GM19463 (cell line): Measurements from ENCODE around the gene STOX2.
"Not testable (repeated sequence)": the region's sequence is repeated elsewhere in the genome, so short reads cannot be mapped to it uniquely, and the experiment has no call there.

Source experiments
- ATAC-seq: cut with Tn5 transposase; IDR thresholded peaks from one replicate; pipeline ENCODE4 v1.9.1; 2021; ENCODE audit warnings: mild to moderate bottlenecking, moderate library complexity; ENCODE audit not compliant: unreplicated experiment

STOX2 gene

DNA sequence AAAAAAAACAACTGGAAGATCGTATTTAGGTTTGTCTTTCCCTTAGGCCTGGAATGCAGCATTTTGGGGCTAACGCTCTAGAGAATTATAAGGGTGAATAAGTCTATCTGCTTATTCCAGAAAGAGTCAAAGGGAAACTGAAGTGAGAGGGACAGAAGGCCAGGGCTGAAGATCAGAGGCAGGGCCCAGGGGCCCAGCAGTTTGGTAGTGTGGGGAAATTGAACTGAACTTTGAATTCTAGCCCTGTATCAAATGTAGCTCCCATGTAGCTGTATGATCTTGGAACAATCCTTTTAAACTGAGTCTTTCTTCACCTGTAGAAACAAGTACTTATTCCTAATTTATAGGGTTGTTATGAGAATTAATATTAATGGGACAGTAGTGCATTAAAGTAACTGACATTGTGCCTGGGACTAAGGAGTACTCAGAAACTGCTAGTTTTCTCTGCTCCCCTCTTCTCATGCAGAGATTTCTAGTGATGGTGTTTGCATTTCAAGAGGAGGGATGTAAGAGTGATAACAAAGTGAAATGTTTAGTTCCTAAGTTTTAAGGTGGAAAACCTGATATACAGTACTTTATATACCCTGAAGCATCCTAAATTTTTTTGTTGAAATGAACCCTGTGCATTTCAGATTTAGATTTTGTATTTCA lies 30.4 kb downstream of the STOX2 start:
- ATAC-seq: no peak

DNA sequence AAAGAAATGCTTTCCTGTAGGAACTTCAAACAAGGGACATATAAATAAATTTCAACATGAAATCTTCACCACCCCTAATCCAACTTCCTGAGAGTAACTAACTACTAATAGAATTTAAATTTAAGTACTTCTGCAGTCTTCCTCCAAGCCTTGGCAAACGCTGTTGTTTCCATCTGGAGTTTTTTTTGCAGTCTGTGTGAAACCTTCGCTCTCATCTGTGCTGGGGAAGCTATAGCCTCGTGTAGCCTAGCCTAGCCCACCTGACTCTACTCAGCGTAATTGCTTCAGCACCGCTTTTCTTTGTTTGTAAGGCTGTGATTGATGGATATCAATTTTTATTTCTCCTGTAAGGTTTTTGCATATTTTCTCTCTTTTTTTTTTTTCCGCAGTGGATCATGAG lies 30.9 kb downstream of the STOX2 start:
- no peak for ATAC-seq

DNA sequence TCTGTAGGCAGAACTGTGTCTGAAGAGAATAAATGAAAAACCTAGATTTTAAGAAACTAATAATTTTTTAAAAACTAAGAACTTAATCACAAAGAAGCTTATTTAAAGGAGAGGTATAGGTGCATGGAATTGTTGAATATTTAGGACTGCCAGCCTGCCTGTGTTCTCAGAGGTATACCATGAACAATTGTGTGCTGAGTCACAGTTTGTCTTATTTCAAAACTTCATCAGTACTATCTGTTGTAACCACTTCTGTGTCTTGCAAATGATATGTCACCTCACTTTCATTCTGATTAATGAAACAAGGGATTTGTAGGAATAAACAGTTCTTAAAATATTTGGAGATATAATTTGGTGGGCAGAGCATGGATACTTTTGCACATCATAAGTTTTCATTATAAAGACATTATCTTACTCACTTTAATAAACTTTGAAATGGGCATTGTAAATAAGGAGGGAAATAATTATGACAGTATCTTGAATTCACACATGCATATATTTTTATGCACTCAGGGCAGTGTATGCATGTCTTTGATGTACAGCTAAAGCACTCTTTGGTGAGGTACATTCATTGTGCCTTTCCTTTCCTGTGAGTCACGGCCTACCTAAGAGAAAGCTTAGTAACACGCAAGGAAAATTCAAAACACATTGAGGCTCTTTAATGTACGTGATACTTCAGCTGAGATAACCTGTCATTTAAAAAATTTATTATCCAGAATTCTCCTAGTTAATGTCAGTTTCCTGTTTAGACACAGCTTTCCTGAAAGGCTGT lies 31.7 kb downstream of the STOX2 start:
- ATAC-seq: no peak

DNA sequence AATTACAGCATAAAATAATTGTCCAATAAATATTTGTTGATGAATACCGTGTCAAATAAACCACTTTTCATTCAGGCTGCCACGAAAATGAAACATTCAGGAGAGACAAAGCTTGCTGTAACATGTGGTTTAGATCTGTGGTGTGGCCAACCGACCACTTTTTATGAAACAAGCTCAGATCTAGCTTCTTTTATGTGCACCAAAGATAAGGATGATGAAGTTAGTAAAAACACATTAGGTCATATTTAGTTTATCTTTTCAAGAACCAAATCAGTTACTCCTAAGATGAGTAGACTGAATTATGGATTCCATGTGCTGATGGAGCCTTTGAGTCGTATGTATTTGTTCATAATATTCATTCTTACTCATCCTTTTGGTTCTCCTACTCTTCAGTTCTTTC lies 35.8 kb downstream of the STOX2 start:
- ATAC-seq: no peak

DNA sequence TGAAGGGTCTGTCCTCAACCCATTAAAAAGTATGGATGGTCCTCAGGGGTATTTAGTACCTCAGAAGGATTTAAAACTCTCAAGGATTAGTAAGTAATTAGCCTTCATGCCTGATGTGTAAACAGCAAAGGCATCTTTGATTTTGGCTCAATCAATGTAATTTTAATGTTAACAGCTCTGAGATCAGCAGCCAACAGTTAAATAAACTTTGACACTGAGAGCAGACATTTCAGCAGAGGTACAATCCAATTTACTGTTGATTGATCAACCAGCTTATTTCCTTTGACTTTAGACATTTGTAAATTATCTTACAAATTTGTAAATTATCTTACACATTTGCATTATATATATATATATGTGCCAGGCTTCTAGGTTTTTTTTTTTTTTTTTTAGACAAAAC lies 36.9 kb downstream of the STOX2 start:
- no peak for ATAC-seq

DNA sequence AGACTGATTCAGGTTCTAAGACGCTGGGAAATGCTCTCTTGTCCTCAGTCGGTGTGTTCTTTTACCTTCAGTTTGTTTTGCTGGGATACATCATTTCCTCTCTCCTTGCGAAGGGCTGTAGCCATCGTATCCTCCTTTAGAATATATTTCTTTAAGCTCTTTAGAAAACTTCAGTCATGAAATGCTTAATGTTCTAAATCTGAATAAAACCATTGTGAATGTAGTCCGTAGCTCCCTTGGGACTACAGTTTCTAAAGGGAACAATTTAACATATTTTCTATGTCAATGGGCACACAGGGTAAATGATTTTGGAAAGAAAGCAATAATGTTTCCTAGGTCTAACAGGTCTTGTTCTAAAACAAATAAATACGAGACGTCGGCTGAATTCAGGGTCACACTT lies 40.6 kb downstream of the STOX2 start:
- ATAC-seq: no peak

DNA sequence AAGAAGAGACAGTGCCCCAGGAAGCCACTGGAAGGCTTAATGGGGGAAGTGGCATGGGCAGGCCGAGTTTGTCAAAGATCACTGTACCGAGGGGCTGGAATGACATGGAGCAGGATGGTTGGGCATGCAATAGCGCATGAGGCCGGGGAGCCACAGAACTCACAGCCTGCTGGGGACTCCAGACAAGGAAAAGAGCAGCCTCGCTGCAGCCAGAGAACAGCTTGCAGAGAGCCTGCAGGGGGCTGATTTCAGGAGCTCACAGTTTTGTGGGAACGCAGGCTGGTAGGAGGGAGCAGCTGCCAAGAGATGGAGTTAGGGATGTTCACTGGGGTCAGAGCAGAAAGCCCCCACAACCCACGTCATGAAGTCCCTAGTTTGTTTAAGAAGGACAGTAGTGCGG lies 45.4 kb downstream of the STOX2 start:
- ATAC-seq: no peak

DNA sequence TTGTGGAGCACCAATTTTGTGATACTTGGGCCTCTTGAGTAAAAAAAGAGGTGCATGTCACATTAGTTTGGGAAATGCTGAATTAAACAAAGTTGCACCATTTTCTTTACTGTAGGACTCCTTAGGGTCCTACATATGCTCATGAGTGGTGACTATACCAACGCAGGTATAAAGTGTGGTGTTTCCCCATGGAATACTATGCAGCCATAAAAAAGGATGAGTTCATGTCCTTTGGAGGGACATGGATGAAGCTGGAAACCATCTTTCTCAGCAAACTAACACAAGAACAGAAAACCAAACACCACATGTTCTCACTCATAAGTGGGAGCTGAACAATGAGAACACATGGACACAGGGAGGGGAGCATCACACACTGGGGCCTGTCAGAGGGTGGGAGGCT lies 47.5 kb downstream of the STOX2 start:
- ATAC-seq: not testable (repeated sequence)

DNA sequence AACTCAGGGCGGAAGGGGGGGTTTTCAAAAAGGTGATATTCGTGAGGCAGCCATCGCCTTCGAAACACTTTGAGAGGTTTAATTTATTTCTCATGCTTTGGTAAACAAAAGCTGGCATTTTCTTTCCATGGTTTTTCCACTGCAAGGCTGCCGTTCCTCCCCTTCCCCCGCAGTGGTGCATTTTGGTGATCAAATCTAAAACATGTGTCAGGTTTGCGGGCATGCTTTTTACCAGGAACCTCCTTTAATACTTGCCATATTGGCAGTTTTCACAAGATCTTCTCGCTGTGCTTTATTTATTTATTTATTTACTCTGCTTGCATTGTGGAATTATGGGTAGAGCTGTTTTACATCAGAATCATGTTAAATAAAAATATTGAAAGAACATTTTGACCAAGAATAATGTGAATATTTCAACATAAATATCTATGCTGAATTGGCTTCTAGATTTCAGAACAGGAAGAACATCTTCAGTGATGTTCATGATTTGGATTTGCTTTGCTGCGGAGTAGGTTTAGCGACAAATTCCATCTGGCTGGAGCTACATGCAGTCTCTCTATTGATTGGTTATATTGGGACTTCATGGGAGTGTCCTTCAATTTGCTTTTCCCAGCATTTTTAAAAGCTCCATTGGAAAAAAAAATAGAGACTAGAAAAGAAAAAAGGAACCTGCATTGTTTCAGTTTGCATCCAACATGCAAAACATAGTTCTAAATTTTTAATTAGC lies 54.4 kb downstream of the STOX2 start:
- no peak for ATAC-seq

DNA sequence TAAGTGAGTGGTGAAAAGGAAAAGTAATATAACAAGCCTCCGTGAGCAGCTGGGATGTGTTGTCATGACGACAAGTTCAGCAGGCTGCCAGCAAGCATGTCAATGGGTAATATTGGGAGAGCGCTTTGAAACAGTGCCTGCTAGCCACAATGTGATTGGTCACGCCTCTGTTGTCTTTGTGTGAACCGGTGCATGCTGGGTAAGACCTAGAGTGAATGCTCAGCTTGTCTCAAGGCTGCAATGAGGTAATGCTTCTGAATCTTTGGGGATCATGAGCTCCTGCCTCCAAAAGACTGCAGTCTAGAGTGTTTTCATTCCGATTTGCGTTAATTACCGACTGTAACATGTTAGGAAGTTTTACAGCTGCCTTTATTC lies 54.9 kb downstream of the STOX2 start:
- ATAC-seq: no peak

DNA sequence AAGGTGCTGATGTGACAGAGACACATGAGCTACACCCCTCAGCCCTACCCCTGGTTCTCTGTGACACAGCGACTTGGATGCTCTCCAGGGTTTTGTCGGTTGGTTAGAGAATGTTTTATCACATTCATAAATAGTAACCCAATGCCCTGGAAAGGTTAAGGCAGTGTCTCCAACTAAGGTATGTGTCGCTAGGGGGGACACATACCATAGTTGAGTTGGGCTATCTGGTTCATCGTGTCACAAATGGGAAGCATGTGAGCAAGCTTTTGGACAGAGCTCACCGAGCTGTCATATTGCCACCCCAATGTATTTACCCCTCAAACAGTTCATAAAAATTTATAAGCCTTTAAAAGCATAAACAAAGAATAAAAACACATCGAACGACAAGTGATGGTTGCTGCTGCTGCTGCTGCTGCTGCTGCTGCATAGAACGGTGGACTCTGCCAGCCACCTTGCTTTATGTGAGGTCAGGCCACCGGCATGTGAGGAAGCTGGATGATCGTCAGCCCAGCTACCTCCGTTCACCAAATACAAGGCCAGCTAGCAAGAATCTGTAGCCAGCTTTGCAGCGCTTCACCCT lies 55.9 kb downstream of the STOX2 start:
- no peak for ATAC-seq

DNA sequence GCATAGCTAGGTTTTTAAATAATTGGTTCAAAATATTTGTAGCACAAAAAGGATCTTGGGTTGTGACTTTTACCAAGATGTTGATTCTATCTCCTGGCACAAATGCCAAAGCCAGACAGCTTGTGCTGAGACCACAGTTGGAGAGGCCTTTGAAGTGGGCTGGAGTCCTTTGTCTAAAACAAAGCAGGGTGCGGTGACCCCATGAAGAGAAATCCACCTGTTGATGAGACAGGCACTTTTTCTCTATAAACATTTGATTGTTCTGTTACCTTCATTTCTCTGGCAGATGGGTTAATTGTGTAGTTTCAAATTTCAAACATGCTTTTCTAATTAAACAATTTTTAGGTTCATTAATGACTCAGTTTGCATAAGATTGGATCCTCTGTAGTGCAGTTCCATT lies 56.7 kb downstream of the STOX2 start:
- no peak for ATAC-seq

DNA sequence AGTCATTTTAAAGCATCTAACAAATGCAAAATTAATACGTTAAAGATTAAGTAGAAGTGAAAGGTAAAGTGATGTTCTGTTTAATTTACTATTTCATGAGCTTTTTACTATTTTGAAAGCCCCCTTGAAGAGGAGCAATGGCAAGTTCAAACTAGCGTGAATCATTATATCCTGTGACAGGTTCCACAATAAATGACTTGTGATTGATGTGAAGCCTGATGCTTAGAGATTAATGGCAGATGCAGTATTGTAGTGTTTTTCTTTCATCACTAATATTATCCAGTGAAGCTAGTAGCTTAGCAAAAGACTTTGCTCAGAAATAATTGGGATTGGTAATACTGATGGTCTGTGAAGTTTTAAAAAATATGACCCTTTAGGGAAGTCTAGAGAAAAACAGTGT lies 57.3 kb downstream of the STOX2 start:
- no peak for ATAC-seq

DNA sequence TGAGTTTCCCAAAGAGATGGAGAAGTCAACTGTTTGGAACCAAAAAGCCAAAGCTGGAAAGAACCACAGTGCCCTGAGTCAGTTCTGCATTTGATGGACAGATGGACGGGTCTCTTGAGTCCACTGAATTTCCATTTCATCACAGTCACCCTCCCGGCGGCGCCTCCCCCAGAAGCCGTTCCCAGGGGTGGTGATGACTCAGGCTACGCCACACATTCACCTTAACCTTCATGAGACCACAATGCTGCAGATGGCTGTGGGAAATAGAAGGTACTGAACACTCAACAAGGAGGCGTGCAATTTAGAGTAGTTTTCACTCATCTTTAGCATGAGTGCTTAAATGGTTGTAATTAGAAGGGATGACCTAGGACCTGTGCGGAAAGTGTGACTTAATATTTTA lies 61.3 kb downstream of the STOX2 start:
- no peak for ATAC-seq

DNA sequence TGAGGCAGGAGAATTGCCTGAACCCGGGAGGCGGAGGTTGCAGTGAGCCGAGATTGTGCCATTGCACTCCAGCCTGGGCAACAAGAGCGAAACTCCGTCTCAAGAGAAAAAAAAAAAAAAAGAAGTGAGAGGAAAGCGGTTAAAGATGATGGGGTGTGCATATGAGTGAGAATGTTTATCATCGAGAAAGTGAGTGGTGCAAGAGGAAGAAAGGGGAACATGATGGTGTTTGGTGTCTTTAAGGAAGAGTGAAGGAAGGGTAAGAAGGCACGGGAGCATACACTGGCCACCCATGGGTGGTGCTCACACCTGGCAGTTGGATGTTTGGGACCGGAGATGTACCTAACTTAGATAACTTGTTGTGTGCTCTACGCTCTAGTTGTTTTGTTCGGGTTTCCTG lies 62.2 kb downstream of the STOX2 start:
- no peak for ATAC-seq

DNA sequence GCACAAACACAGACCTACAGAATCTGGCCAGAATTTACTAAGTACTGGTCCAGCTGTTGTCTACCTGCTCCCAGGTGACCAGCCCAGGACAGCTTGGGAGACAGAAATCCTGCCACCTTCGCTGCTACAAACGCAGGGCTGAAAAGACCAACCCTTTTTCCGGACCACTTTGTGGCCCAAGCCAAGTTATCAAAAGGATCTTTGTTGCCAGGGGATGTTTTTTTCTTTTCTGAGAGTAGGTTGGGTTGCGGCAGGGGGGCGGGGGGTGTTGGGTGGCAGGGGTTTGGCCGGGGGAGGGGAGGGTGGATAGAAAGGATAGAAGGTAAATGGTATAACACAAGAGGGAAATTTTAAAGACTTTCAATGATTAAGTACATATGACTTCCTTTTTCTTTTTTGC lies 63.4 kb downstream of the STOX2 start:
- no peak for ATAC-seq

DNA sequence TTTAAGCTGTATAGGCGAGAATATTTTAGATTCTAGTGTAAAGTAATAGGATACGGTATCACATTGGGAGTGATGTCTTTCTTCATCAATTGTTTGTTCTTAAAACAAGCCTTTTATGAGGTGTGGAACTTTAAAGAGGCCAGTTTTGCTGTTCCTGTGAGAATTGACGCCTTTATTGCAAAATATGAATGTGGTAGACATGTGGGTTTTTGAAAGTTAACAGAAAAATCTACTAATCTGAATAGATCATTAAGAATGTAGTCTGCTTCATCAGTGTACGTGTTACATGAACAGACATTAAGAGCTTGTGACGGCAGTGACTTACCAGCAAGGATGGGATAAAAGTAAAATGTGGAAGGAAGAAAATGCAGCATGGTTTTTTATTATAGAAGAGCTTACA lies 63.8 kb downstream of the STOX2 start:
- ATAC-seq: no peak

DNA sequence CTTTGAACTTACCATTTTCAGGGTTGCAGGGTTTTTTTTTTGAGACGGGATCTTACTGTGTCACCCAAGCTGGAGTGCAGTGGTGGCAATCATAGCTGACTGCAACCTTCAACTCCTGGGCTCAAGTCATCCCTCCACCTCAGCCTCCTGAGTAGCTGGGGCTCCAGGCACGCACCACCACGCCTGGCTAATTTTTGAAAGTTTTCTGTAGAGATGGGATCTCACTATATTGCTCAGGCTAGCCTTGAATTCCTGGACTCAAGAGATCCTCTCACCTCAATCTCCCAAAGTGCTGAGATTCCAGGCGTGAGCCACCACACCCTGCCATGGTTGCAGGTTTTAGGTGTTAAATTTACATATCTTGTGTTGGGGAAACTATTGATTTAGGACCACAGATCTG lies 64.5 kb downstream of the STOX2 start:
- no peak for ATAC-seq

DNA sequence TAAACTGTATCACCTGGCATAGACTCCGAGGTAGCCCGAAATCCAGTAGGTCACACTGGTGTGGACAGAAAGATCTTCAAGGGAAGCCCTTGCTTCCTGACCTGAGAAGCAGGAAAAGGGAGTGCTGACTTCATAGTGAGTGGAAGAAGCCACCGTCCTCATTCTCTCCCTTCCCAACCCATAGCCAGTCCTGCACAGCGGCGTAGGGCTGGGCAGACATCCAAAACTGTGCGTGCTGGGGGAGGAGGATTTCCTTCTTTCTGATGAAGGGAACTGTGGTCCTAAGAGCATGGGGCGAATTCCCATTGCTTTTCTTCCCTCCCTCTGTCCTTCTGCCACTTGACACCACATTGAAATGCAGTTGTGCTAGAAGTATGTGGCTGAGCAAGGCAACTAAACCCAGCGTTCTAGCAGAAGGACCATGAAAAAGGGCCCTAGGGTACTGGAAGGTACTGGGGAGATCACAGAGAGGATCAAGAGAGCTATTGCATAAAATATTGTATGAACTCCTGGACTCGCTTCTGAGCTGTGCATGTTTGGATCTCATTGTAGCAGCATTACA lies 66.9 kb downstream of the STOX2 start:
- no peak for ATAC-seq

DNA sequence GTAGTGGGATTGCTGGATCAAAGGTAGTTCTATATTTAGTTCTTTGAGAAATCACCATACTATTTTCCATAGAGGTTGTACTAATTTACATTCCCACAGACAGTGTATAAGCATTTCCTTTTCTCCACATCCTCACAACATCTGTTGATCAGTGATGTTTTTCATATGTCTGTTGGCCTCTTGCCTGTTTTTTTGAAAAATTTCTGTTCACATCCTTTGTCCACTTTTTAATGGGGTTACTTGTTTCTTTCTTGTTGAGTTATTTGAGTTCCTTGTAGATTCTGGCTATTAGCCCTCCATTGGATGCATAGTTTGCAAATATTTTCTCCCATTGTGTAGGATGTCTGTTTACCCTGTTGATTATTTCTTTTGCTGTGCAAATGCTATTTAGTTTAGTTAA lies 72.6 kb downstream of the STOX2 start:
- ATAC-seq: no peak

DNA sequence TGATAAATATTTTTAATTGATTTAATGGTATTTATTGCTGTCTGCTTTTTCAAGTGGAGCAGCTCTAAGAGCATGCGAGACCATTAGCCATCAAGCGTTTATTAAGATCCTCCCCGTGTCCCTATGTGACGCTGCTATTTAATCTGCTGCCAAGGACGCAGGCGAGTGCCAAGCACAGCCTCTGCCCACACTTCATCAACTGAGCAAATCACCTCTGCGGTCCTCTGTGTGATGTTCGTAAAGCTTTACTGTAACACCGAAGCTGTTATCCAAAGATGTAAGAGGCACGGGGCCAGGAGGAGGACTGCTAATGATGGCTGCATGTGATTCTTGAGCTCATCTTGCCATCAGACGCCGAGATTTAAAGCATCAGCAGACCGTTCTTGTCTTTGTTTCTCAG lies 79.5 kb downstream of the STOX2 start:
- no peak for ATAC-seq

DNA sequence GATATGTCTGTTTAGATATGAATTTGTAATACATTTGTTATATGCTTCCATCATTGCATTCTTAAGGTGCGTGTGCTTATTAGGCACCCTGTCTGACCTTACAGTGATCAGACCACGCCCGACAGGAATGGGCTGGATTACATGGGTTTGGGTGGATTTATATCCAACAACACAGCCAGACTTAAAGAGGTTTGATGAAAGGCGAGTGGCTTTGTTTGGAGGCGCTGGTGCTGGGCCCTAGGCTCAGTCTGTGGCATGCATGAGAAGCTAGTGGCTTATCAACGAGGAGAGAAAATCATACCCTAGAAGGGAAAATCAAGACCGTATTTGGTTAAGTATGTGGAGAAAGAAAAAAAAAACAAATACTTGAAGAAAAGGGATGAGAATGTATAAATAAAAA lies 80.7 kb downstream of the STOX2 start:
- ATAC-seq: no peak
